NCI-H1048 (cell line): ENCODE data around the gene CROCC.

Source experiments
- DNase-seq: peaks from one replicate; lab custom pipeline; 2025; lab: John Stamatoyannopoulos, UW

The CROCC gene

DNA sequence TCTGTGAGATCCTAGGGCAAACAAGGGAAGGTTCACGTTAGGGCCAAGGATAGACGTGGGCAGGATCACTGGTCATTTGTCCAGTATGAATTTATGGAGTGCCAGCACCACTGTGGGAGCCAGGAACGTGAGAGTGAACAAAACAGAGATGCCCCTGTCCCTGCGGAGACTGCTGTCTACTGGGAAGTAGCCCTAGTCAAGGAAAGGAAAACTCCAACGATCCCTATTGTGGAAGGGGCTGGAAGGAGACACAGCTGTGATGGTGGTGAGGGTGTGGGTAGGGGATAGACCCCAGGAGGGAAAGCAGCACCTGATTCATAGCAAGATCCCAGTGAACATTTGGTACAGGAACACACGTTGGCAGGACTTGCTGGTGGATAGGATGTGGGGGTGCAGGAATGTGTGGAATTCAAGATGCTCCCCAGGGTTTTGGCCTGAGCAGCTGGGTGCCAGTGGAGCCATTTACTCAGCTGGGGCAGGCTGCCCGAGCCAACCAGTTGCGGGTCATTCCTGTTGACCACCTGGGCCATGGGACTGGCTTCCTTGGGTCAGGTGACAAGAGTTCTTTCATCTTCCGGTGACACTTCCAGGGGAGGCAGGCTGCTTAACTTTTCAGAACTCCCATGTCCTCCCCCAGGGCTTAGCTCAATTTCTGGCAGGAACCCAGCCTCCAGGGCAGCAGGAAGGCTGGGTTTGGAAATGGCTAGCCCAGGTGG is 91.2 kb downstream of the CROCC start:
- DNase-seq = no peak

DNA sequence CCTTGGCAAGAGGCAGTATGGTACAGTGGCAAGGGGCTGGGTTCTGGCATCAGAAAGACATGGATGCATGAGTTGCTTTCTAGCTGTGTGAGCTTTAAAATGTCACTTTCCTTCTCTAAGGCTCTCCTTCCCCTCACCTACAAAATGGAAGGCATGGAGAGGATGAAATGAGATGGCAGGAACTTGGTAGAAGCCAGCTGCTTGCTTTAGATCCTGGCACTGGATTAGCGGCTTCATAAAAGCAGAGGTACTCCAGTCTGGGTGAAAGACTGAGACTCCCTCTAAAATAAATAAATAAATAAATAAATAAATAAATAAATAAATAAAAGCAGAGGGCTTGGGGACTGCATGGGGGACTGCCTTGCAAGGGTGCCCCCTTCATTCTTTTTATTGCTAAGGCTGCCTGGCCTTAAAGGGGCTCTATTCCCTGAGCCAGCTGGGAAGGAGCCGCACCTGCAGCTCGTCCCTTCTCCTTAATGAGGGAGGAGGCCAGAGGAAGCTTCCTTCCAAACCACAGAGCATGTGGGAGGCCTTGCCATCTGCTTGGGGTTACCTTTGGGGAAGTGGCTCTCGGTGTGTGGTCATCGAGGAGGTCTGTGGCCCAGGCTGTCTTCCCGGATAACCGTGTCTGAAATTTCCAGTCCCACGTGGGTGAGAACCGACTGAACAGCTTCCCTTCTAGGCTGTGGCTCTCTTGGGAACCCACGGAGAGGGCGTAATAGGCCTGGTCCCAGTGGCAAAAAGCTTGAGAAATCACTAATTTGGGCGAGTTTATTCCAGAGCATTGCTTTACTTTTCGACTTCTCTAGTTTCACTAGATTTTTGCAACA is 92.0 kb downstream of the CROCC start:
- DNase-seq = no peak

DNA sequence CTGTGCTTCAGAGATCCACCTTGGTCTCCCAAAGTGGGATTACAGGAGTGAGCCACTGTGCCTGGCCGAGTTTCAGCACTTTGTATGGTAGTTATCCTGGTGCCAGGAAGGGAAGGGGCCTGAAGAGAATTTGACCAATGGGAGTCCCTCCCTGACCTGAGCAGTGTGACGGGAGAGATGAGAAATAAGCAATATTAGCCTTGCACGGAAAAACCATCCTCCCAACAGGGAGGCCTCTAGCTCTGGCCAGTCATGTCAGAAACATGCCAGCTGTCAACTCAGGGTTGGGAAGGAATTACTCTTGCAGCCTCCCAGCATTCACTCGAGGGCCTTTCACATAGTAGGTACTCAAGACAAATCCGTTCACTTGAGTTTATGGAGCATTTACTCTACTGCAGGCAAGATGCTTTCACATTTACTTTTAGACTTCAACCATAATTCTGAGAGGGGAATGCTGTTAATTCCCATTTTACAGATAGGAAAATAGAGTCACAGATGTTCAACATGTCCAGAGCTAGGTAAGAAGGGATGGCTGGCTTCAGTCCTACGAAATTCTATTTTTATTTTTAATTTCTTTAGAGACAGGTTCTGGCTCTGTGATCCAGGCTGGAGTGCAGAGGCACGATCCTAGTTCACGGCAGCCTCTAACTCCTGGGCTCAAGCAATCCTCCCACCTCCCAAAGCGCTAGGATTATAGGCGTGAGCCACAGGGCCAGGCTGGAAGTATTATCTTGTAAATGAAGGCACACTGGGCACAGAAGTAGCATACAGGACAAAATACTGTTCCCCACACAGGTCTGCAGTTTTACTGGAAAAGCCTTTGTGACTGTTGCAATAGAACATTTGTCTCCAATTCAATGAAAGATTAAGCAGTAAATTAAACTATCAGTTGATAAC is 93.2 kb downstream of the CROCC start:
- no peak for DNase-seq

DNA sequence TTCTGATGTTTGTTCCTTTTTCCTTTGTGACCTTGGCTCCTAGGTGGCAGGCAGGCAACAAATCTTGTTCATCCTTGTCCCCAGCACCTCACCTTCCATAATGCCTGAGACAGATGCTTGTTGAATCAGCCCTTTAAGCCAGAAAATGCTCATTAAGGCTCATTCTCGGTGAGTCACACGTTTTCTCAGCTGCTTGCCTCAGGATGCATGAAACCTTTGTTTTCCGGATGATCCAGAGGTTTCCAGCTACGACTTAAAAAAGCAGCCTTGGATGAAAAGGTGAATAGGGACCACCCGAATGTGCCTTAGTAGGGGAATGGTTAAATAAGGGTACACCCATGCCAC is 94.6 kb downstream of the CROCC start:
- no peak for DNase-seq

DNA sequence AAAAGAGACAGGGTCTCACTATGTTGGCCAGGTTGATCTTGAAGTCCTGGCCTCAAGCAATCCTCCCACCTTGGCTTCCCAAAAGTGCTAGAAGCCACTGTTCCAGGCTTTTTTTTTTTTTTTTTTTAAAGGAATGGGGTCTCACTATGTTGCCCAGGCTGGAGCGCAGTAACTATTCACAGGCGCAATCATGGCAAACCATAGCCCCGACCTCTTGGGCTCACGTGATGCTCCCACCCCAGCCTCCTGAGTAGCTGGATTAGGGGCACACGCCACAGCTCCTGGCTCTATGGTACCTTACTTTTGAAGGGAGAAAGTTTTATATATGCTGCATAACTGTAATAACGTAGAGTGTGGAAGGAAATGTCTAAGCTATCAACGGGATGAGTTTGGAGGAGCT is 95.7 kb downstream of the CROCC start:
- DNase-seq = no peak

DNA sequence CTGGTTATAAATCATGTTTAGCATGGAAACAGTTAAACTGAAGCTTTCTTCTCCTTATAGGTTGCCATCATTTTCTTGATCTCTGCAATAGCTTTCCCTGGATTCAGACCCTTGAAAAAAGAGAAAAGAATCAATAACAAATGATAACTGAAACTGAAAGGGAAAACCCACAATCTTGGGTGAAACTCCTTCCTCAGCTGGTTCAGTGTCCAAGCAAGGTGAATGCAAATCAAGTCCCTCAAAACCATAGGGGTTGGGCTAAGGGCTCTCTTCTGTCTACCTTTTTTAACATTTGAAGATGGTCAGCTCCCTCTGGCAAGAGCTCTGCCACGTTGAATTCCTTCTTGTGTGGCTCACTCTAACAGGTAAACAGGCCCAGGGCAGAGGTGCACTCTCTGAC is 97.1 kb downstream of the CROCC start:
- DNase-seq = no peak

DNA sequence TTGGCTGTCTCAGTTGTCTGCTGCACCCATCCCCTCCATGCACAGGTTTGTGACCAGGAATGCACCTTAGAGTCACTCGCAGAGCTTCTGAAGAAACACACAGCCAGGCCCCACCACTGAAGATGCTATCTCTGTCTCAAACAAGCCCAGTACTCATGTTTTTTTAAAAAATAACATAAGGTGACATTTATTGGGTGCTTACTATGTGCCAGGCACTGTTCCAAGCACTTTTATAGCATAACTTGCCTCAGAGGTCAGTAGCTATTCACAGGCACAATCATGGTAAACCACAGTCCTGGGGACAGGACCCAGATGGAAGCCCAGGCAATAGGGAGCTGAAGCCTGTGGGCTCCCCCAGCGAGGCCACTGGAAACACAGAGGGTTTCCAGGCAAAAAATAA is 98.8 kb downstream of the CROCC start:
- DNase-seq = no peak

DNA sequence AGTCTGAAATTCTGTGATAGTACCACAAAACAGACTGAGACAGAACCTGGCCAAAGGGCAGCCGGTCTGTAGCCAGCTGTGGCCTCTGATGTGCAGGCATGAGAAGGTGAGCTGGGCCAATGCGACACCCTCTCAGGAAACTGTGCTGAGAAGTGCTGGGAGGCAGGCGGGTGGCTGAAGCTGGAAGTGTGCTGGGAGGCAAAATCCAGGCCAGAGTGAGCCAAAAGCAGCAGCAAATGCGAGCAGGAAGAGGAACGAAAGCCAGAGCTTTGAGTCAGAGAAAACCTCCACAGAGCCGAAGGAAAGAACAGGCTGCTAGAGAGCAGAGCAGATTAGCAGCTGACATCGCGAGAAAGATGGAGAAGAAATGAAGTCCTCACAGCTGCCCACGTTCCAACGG is 100.2 kb downstream of the CROCC start:
- no peak for DNase-seq
